NCI-H1417 (cell line): ENCODE data around the gene PIP4K2B.
A peak's percentile ranks its signal among the peaks of the same experiment; 100 is the strongest.

ENCODE experiments used
- DNase-seq, 3 experiments: peaks; one replicate each; lab custom pipeline; 2025; lab: John Stamatoyannopoulos, UW

PIP4K2B gene

DNA sequence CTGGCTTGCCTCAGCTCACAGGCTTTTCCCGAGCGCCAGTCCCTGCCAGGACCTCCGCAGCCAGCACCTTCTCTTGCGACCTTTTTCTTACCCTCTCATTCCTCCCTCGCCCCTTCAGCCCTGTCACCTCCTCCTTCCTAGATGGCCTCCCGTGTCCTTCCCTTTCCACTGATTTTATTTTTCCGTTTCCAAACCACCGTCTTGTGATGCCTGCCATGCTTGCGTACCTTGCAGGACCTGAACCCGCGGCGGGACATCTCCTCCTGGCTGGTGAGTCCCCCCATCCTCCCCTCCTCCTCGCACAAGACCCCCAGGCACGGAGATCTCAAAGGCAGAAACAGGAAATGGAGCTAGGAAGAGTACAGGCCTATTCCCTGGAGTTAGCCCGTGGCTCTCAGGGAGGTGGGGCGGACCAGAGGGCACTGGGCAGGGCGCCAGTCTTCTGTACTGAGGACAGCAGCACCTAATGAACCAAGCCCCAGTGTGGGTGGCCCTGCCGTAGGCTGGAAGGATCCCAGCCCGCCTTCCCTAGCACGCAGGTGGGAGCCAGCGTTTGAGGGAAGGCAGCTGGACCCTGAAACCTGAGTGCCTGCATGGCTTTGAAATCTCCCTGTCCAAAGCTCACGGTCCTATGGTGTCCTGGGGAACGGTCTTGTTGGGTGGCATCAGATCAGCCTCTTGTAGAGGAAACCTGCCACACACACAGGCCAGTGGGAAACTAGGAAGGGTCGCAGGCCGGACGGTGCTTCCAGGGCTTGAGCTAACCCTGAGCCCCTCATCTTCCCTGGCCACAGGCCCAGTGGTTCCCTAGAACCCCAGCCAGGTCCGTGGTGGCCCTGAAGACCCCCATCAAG lies 68.6 kb downstream of the PIP4K2B start:
- DNase-seq: peak; percentile 10 to 77 (median 70)

DNA sequence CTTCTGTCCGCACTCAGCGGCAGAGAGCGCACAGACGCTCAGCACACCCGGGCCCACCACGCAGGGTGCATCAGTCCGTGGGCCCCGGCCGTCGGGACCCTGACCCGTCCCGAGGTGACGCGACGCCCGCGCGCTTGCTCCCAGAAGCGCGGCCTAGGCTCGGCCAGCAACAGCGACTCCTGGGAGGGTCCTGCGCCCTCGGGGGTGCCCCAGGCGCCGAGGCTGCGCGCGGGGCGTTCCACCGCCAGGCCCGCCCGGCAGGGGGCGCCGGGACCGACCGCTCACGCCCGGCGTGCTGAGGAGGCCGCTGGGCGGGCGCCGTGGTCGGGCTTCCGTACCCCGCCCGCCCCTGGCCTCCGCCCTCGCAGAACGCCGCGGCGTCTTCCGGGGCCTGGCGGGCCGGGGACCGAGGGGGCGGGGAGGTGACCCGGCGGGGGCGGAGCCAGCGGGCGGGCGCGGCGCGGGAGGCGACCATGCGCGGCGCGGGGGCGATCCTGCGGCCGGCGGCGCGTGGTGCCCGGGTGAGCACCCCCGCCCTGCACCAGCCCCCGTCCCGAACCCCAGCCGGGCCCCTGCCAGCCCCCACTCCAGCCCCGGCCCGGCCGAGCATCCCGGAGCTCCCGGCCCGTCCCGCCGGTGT lies 69.3 kb downstream of the PIP4K2B start, which contains the start of gene CISD3:
Gene CISD3 (plus strand): TSS at position 456 of the 640 bp plus-strand sequence. CDS start 18 bp downstream, at position 474.
- peak; percentile 85 to 89 (median 88) for DNase-seq

GRCh38 chr17:38729368-38729885 lies 69.9 kb downstream of the PIP4K2B start:
- no peak for DNase-seq

GRCh38 chr17:38728290-38728831 lies 71.0 kb downstream of the PIP4K2B start:
- DNase-seq: no peak

GRCh38 chr17:38727736-38728135 lies 71.6 kb downstream of the PIP4K2B start:
- DNase-seq: no peak

DNA sequence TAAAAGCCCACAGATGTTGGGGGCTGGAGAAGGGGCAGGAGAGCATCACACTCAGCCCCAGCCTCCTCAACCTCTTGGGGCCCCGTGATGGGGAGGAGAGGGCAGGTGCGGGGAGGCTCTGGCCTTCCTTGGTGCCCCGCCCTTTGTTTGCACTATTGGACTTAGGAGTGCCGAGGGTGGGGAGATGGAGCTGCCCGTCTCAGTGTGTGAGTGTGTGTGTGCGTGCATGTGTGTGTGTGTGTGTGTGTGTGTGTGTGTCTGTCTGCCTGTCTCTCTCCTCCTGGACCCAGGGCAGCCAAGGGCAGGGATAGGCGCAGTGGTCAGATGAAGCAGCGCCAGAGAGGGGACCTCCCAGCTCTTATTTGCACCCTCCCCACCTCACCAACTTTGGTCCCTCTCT lies 73.2 kb downstream of the PIP4K2B start:
- peak; percentile 4 to 46 (median 12) for DNase-seq

- peak in 1 of 3 experiments; percentile 75 for DNase-seq
Measured at GRCh38 chr17:38725066-38725465, 74.3 kb downstream of the PIP4K2B start.

DNA sequence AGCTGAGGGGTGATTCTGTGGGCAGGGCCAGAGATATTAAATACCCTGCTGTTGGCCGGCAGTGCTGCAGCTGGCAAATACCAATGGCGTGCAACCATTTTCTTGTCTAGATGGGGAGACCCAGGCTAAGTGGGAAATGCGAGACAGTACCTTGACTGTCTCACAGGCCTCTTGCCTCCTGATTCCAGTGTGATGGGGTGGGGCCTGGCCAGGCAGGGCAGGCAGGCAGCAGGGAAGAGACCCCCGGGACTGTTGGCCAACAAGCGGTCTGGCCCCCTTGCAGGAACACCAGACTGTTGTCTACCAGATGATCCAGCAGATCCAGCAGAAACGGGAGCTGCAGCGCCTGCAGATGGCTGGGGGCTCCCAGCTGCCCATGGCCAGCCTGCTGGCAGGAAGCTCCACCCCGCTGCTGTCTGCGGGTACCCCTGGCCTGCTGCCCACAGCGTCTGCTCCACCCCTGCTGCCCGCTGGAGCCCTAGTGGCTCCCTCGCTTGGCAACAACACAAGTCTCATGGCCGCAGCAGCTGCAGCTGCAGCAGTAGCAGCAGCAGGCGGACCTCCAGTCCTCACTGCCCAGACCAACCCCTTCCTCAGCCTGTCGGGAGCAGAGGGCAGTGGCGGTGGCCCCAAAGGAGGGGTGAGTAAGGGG lies 74.9 kb downstream of the PIP4K2B start:
- peak; percentile 22 to 86 (median 73) for DNase-seq

DNA sequence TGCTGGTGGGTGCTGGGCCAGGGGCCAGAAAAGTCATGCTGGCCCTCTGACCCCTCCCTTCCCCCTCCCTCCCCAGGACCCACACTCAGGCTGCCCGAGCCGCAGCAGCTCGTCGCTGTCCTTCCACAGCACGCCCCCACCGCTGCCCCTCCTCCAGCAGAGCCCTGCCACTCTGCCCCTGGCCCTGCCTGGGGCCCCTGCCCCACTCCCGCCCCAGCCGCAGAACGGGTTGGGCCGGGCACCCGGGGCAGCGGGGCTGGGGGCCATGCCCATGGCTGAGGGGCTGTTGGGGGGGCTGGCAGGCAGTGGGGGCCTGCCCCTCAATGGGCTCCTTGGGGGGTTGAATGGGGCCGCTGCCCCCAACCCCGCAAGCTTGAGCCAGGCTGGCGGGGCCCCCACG lies 77.6 kb downstream of the PIP4K2B start:
- DNase-seq: no peak

GRCh38 chr17:38720941-38721340 lies 78.4 kb downstream of the PIP4K2B start:
- DNase-seq: no peak

DNA sequence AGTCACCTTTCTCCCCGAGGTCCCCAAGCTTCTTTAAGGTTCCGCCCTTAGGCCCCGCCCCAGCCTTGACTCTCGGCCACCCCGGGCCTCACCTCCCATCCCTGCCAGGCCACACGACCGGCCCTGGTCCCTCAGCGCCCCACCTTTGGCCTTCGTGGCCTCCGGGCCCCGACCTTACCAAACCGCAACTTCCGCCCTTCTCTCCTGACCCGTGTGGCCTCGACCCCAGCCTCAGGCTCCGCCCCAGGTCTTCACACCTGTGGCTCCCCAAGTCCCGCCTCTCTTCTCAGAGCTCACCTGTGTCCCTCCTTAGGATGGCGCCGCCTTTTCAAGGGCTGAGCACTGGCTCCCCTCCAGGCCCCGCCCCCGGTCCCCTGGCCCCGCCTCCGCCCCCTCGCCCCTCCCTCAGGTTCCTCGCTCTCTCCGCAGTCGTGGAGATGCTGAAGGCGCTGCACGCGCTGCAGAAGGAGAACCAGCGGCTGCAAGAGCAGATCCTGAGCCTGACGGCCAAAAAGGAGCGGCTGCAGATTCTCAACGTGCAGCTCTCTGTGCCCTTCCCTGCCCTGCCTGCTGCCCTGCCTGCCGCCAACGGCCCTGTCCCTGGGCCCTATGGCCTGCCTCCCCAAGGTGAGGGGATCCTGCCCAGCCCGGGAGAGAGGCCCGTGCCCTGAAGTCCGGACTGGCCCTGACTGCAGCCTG lies 79.3 kb downstream of the PIP4K2B start:
- DNase-seq: peak in 1 of 3 experiments; percentile 65

- DNase-seq: no peak
Measured at GRCh38 chr17:38719289-38719942, 79.9 kb downstream of the PIP4K2B start.

- DNase-seq: no peak
Measured at GRCh38 chr17:38717139-38717745, 82.1 kb downstream of the PIP4K2B start.

DNA sequence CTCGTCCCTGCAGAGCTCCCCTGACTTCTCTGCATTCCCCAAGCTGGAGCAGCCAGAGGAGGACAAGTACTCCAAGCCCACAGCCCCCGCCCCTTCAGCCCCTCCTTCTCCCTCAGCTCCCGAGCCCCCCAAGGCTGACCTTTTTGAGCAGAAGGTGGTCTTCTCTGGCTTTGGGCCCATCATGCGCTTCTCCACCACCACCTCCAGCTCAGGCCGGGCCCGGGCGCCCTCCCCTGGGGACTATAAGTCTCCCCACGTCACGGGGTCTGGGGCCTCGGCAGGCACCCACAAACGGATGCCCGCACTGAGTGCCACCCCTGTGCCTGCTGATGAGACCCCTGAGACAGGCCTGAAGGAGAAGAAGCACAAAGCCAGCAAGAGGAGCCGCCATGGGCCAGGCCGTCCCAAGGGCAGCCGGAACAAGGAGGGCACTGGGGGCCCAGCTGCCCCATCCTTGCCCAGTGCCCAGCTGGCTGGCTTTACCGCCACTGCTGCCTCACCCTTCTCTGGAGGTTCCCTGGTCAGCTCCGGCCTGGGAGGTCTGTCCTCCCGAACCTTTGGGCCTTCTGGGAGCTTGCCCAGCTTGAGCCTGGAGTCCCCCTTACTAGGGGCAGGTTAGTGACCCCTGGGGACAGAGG lies 82.9 kb downstream of the PIP4K2B start:
- DNase-seq: no peak
